Measurements from ENCODE around the gene MAP2K5. TPM values are rescaled to one million over a fixed set of nuclear protein-coding genes. Genes with fewer than 3 reads are reported as not detected.

MAP2K5 gene
- total and polyA plus RNA-seq, 2 experiments from 2014 or later, result 12.4 to 13.7 TPM

DNA sequence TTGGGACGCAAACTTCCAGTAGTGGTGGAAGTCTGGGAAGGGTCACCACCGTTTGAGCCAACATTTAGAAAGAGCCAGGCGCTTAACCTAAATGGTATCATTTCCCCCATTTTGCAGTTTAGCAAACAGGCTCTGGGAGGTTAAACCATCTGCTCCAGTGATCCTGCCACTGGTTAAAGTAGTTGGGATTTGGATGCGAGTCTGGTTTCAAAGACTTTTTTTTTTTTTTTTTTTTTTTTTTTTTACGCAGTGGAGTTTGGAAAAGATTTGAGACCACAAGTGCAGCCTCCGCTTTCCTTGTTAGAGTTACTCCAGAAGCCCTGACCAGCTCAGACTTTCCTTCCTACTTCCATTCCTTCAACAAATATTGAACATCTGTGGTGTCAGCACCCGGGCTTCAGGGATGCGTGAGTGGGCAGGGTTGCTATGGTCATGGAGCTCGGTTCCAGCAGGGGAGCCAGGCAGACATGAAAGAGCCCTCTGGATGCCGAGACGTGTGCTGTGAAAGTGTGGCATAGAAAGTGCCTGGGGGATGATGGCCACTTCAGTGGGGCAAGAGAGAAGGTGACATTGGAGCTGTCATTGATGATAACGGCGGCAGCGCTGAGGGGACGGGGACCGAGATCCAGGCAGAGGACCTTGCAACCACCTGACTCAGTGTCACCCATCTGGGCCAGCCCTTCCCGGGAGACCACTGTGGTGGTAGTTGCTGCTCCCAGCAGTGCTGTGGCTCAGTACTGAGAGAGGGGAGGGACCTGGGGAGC, 298.4 kb downstream of the MAP2K5 start:
- Histone ChIP-seq H3K9me2 (replicated peaks; ENCODE audit: insufficient read depth) (no peaks in the 10 kb centered on the region), H3K36me3 (replicated peaks; ENCODE audit: insufficient read depth, low read depth) (no peaks in the 10 kb centered on the region), H3K9me3 (ENCODE audit: low read depth) (no peaks in the 10 kb centered on the region), H3K27me3 (peaks cover 3% of the 10 kb centered on the region), H2AFZ (peak overlapping the region; percentile 89), H3K79me2 (no peaks in the 10 kb centered on the region), H3K4me1 (ENCODE audit: insufficient read depth) (peaks cover 31% of the 10 kb centered on the region), H3K27ac (peak overlapping the region; percentile 97), H3K4me3 (peak overlapping the region; percentile 84), H3K4me2 (peak overlapping the region; percentile 87), H4K20me1 (ENCODE audit: insufficient read depth, poor library complexity, severe bottlenecking) (no peaks in the 10 kb centered on the region)
- no peak for TF ChIP-seq EZH2phosphoT487 (IDR thresholded peaks at IDR 0.05; ENCODE audit: low read depth, severe bottlenecking, unreplicated experiment)
- TF ChIP-seq, protein P1, sequence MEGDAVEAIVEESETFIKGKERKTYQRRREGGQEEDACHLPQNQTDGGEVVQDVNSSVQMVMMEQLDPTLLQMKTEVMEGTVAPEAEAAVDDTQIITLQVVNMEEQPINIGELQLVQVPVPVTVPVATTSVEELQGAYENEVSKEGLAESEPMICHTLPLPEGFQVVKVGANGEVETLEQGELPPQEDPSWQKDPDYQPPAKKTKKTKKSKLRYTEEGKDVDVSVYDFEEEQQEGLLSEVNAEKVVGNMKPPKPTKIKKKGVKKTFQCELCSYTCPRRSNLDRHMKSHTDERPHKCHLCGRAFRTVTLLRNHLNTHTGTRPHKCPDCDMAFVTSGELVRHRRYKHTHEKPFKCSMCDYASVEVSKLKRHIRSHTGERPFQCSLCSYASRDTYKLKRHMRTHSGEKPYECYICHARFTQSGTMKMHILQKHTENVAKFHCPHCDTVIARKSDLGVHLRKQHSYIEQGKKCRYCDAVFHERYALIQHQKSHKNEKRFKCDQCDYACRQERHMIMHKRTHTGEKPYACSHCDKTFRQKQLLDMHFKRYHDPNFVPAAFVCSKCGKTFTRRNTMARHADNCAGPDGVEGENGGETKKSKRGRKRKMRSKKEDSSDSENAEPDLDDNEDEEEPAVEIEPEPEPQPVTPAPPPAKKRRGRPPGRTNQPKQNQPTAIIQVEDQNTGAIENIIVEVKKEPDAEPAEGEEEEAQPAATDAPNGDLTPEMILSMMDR (IDR thresholded peaks at IDR 0.05; ENCODE audit: poor library complexity), result peak; percentile 2
- WGBS (ENCODE audit: low lambda C conversion rate, missing lambda C conversion rate), result 13% methylated on average over 17 of the region's 17 CpGs
- DNase-seq (ENCODE audit: low spot score), result peak; percentile 61

DNA sequence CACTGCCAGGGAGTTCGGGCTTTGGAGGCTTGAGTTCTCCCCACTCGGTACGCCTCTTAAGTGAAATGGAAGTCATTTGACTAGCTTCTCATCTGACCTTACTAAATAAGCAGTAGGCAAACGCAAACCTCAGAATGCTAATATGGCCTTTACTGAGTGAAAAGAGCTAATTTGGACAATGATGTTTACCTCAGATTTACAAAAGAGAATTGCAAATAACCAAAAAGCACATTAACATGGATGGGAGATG, 298.9 kb downstream of the MAP2K5 start:
- H3K4me1 ChIP-seq (ENCODE audit: insufficient read depth), result peaks cover 31% of the 10 kb centered on the region
- TF ChIP-seq, protein P1 (IDR thresholded peaks at IDR 0.05; ENCODE audit: poor library complexity), result no peak
- H3K79me2 ChIP-seq, result no peaks in the 10 kb centered on the region
- no peaks in the 10 kb centered on the region for H4K20me1 ChIP-seq (ENCODE audit: insufficient read depth, poor library complexity, severe bottlenecking)
- WGBS (ENCODE audit: low lambda C conversion rate, missing lambda C conversion rate), result 53% methylated on average over 4 of the region's 4 CpGs
- H3K9me3 ChIP-seq (ENCODE audit: low read depth), result no peaks in the 10 kb centered on the region
- DNase-seq (ENCODE audit: low spot score), result no peak
- H3K4me3 ChIP-seq, result no peak overlapping the region
- H3K27me3 ChIP-seq, result no peaks in the 10 kb centered on the region
- H3K9me2 ChIP-seq (replicated peaks; ENCODE audit: insufficient read depth), result no peaks in the 10 kb centered on the region
- peak overlapping the region; percentile 97 for H3K27ac ChIP-seq
- peak overlapping the region; percentile 87 for H3K4me2 ChIP-seq
- no peaks in the 10 kb centered on the region for H3K36me3 ChIP-seq (replicated peaks; ENCODE audit: insufficient read depth, low read depth)
- H2AFZ ChIP-seq, result no peak overlapping the region

DNA sequence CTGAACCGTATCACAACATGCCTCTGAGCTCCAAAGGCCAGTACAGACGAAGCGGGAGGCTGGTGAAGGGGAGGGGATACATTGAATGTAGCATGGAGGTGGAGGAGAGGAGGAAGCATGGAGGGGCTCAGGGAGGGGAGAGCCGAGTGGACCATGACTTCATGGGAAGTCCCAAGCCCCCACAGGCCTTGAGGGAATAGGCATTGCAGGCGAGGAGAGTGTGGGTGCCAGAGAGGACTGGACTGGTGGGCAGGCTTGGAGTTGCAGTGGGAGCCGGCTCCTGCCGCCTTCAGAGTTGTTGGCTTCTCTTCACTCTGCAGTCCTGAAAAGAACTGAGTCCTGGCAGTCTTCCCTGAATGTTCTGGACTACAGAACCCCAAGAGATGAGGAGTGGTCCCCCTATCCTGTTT, 300.6 kb downstream of the MAP2K5 start:
- WGBS (ENCODE audit: low lambda C conversion rate, missing lambda C conversion rate), result 71% methylated on average over 7 of the region's 7 CpGs
- Histone ChIP-seq H3K4me1 (ENCODE audit: insufficient read depth) (peaks cover 31% of the 10 kb centered on the region), H3K27me3 (no peaks in the 10 kb centered on the region), H4K20me1 (ENCODE audit: insufficient read depth, poor library complexity, severe bottlenecking) (no peaks in the 10 kb centered on the region), H3K4me2 (peak overlapping the region; percentile 26), H3K79me2 (no peaks in the 10 kb centered on the region), H2AFZ (peak overlapping the region; percentile 4), H3K27ac (peak overlapping the region; percentile 44), H3K4me3 (no peak overlapping the region), H3K9me2 (replicated peaks; ENCODE audit: insufficient read depth) (no peaks in the 10 kb centered on the region), H3K9me3 (ENCODE audit: low read depth) (no peaks in the 10 kb centered on the region), H3K36me3 (replicated peaks; ENCODE audit: insufficient read depth, low read depth) (no peaks in the 10 kb centered on the region)
- TF ChIP-seq, protein P1 (IDR thresholded peaks at IDR 0.05; ENCODE audit: poor library complexity), result no peak
- no peak for TF ChIP-seq EZH2 (IDR thresholded peaks at IDR 0.05; ENCODE audit: borderline replicate concordance)
- TF ChIP-seq EZH2phosphoT487 (IDR thresholded peaks at IDR 0.05; ENCODE audit: low read depth, severe bottlenecking, unreplicated experiment), result no peak
- DNase-seq (ENCODE audit: low spot score), result no peak
